ENCODE measurements around the gene SOX15.
"Not testable (repeated sequence)": the region's sequence is repeated elsewhere in the genome, so short reads cannot be mapped to it uniquely, and the experiment has no call there.

SOX15 gene

GRCh38 chr17:7606280-7606679 lies 16.4 kb upstream of the SOX15 start:
- DNase-seq: no peak

- not testable (repeated sequence) for DNase-seq
These were observed 7.7 kb upstream of the SOX15 start for GRCh38 chr17:7597561-7597960.

- DNase-seq: no peak
These were observed 3.4 kb upstream of the SOX15 start for GRCh38 chr17:7593296-7593695.

GRCh38 chr17:7592422-7593021 lies 2.6 kb upstream of the SOX15 start:
- DNase-seq: no peak

GRCh38 chr17:7591596-7591995 lies 1.7 kb upstream of the SOX15 start:
- no peak for DNase-seq

- no peak for DNase-seq
These were observed 849 bp upstream of the SOX15 start for GRCh38 chr17:7590743-7591142.

GRCh38 chr17:7589204-7589868 lies 558 bp downstream of the SOX15 start:
- DNase-seq: no peak

GRCh38 chr17:7588553-7589203 lies 1.2 kb downstream of the SOX15 start:
- no peak for DNase-seq

GRCh38 chr17:7587420-7588151 lies 2.3 kb downstream of the SOX15 start:
- no peak for DNase-seq

- DNase-seq: no peak
These were observed 3.0 kb downstream of the SOX15 start for GRCh38 chr17:7586673-7587419.

- DNase-seq: peak; percentile 98
These were observed 6.4 kb downstream of the SOX15 start, which contains the start of gene MPDU1 for GRCh38 chr17:7583253-7584109. Gene MPDU1 (plus strand): TSS chr17:7583852. CDS start chr17:7583863, 11 bp downstream.

GRCh38 chr17:7582396-7583252 lies 7.3 kb downstream of the SOX15 start:
- DNase-seq: peak; percentile 41

- no peak for DNase-seq
These were observed 9.0 kb downstream of the SOX15 start for GRCh38 chr17:7580604-7581575.

- DNase-seq: no peak
These were observed 9.9 kb downstream of the SOX15 start for GRCh38 chr17:7579834-7580603.

- DNase-seq: peak; percentile 23
These were observed 10.7 kb downstream of the SOX15 start, which contains the start of gene CD68 for GRCh38 chr17:7579001-7579833. Gene CD68 (plus strand): TSS chr17:7579638. CDS start chr17:7579678, 40 bp downstream.

- no peak for DNase-seq
These were observed 12.3 kb downstream of the SOX15 start for GRCh38 chr17:7577327-7578199.

Data from NCI-H146 (cell line).